HG03196 (cell line): ENCODE data around the gene ABHD16B.
"Not testable (repeated sequence)": the region's sequence is repeated elsewhere in the genome, so short reads cannot be mapped to it uniquely, and the experiment has no call there.

Experiments used
- ATAC-seq: cut with Tn5 transposase; IDR thresholded peaks from one replicate; pipeline ENCODE4 v1.9.1; 2021; ENCODE audit not compliant: unreplicated experiment

The ABHD16B gene

GRCh38 chr20:63854766-63855362, 6.4 kb upstream of the ABHD16B start:
- no peak for ATAC-seq

- ATAC-seq, result no peak
Measured at GRCh38 chr20:63855363-63856097, 5.8 kb upstream of the ABHD16B start.

GRCh38 chr20:63856098-63856511, 5.2 kb upstream of the ABHD16B start:
- no peak for ATAC-seq

- no peak for ATAC-seq
Measured at GRCh38 chr20:63857764-63858392, 3.4 kb upstream of the ABHD16B start.

- ATAC-seq, result no peak
Measured at GRCh38 chr20:63858393-63859165, 2.7 kb upstream of the ABHD16B start.

- ATAC-seq, result no peak
Measured at GRCh38 chr20:63859166-63859699, 2.1 kb upstream of the ABHD16B start.

GRCh38 chr20:63860325-63861051, 810 bp upstream of the ABHD16B start:
- ATAC-seq, result no peak

- no peak for ATAC-seq
Measured at GRCh38 chr20:63861981-63862901, 943 bp downstream of the ABHD16B start.

- ATAC-seq, result no peak
Measured at GRCh38 chr20:63863021-63863797, 1.9 kb downstream of the ABHD16B start.

- ATAC-seq, result peak; percentile 53
Measured at GRCh38 chr20:63863798-63864544, 2.7 kb downstream of the ABHD16B start.

- ATAC-seq, result no peak
Measured at GRCh38 chr20:63864545-63864977, 3.3 kb downstream of the ABHD16B start.

GRCh38 chr20:63864978-63865640, 3.8 kb downstream of the ABHD16B start, which contains the start of gene TPD52L2:
TPD52L2 (plus strand) TSS chr20:63865270; CDS start chr20:63865366, 96 bp downstream.
- peak; percentile 66 for ATAC-seq

GRCh38 chr20:63867042-63867441, 5.7 kb downstream of the ABHD16B start:
- not testable (repeated sequence) for ATAC-seq

GRCh38 chr20:63868264-63868663, 7.0 kb downstream of the ABHD16B start:
- ATAC-seq, result no peak

GRCh38 chr20:63873477-63873971, 12.2 kb downstream of the ABHD16B start:
- no peak for ATAC-seq

GRCh38 chr20:63874241-63874640, 12.9 kb downstream of the ABHD16B start:
- ATAC-seq, result not testable (repeated sequence)

GRCh38 chr20:63876489-63877036, 15.3 kb downstream of the ABHD16B start:
- no peak for ATAC-seq
